Activated CD4-positive, alpha-beta T cell treated with anti-CD3 and anti-CD28 coated beads, Interleukin-2, amount 50 U/mL, for 1 hour (primary cell): ENCODE data around the gene TMEM164.

Experiments used
- DNase-seq: peaks from one replicate; pipeline ENCODE4 v3.0.0-alpha.2; 2020

TMEM164 gene

GRCh38 chrX:110086162-110086915 lies 83.4 kb downstream of the TMEM164 start:
- DNase-seq, result no peak

GRCh38 chrX:110086916-110087484 lies 84.1 kb downstream of the TMEM164 start:
- no peak for DNase-seq

- no peak for DNase-seq
These were observed 84.8 kb downstream of the TMEM164 start for GRCh38 chrX:110087485-110088356.

GRCh38 chrX:110089656-110090403 lies 86.9 kb downstream of the TMEM164 start:
- DNase-seq, result no peak

GRCh38 chrX:110097920-110098319 lies 95.0 kb downstream of the TMEM164 start:
- no peak for DNase-seq

GRCh38 chrX:110103344-110103743 lies 100.4 kb downstream of the TMEM164 start:
- no peak for DNase-seq

GRCh38 chrX:110104078-110104477 lies 101.2 kb downstream of the TMEM164 start:
- no peak for DNase-seq

GRCh38 chrX:110108381-110108821 lies 105.5 kb downstream of the TMEM164 start:
- DNase-seq, result no peak

- DNase-seq, result no peak
These were observed 111.4 kb downstream of the TMEM164 start for GRCh38 chrX:110114260-110114776.

- DNase-seq, result no peak
These were observed 113.4 kb downstream of the TMEM164 start for GRCh38 chrX:110116066-110116980.

- DNase-seq, result no peak
These were observed 115.6 kb downstream of the TMEM164 start for GRCh38 chrX:110118530-110118929.

GRCh38 chrX:110119480-110119879 lies 116.6 kb downstream of the TMEM164 start:
- no peak for DNase-seq

GRCh38 chrX:110120025-110120424 lies 117.1 kb downstream of the TMEM164 start:
- DNase-seq, result no peak

- no peak for DNase-seq
These were observed 120.4 kb downstream of the TMEM164 start for GRCh38 chrX:110123331-110123782.

- DNase-seq, result no peak
These were observed 122.7 kb downstream of the TMEM164 start for GRCh38 chrX:110125446-110126162.

GRCh38 chrX:110131031-110131430 lies 128.1 kb downstream of the TMEM164 start:
- DNase-seq, result no peak

GRCh38 chrX:110132450-110133114 lies 129.7 kb downstream of the TMEM164 start:
- no peak for DNase-seq

- DNase-seq, result no peak
These were observed 130.9 kb downstream of the TMEM164 start for GRCh38 chrX:110133735-110134370.

GRCh38 chrX:110135618-110136017 lies 132.7 kb downstream of the TMEM164 start:
- no peak for DNase-seq

- no peak for DNase-seq
These were observed 133.2 kb downstream of the TMEM164 start for GRCh38 chrX:110136136-110136535.
